ENCODE results near the gene RAB3IL1. TPM values are rescaled to one million over a fixed set of nuclear protein-coding genes. Genes with fewer than 3 reads are reported as not detected.

Gene RAB3IL1
- total RNA-seq, 1 donor from 2014 or later, result 0.12 TPM

GRCh38 chr11:61962213-61963015 is 45.0 kb upstream of the RAB3IL1 start:
- no peak for DNase-seq (ENCODE audit: low read depth)
- no peak for TF ChIP-seq CTCF (conservative IDR thresholded peaks at IDR 0.05; ENCODE audit: low read depth, low read length)
- H3K4me3 ChIP-seq (ENCODE audit: low read depth, low read length), result no peak overlapping the region

GRCh38 chr11:61961570-61962212 is 44.3 kb upstream of the RAB3IL1 start:
- no peak for TF ChIP-seq CTCF (conservative IDR thresholded peaks at IDR 0.05; ENCODE audit: low read depth, low read length)
- H3K4me3 ChIP-seq (ENCODE audit: low read depth, low read length), result no peak overlapping the region
- no peak for DNase-seq (ENCODE audit: low read depth)

GRCh38 chr11:61960532-61960931 is 43.2 kb upstream of the RAB3IL1 start:
- TF ChIP-seq CTCF (conservative IDR thresholded peaks at IDR 0.05; ENCODE audit: low read depth, low read length), result no peak
- DNase-seq (ENCODE audit: low read depth), result no peak

GRCh38 chr11:61959678-61960077 is 42.3 kb upstream of the RAB3IL1 start:
- no peak for DNase-seq (ENCODE audit: low read depth)
- no peak for TF ChIP-seq CTCF (conservative IDR thresholded peaks at IDR 0.05; ENCODE audit: low read depth, low read length)
- H3K4me3 ChIP-seq (ENCODE audit: low read depth, low read length), result no peak overlapping the region

More at GRCh38 chr11:61960532-61960931, 43.2 kb upstream of the RAB3IL1 start:
- H3K4me3 ChIP-seq (ENCODE audit: low read depth, low read length), result no peak overlapping the region

GRCh38 chr11:61959114-61959513 is 41.7 kb upstream of the RAB3IL1 start:
- H3K4me3 ChIP-seq (ENCODE audit: low read depth, low read length), result no peak overlapping the region
- DNase-seq (ENCODE audit: low read depth), result no peak
- TF ChIP-seq CTCF (conservative IDR thresholded peaks at IDR 0.05; ENCODE audit: low read depth, low read length), result no peak

GRCh38 chr11:61958590-61958989 is 41.2 kb upstream of the RAB3IL1 start:
- no peak for DNase-seq (ENCODE audit: low read depth)
- H3K4me3 ChIP-seq (ENCODE audit: low read depth, low read length), result no peak overlapping the region
- no peak for TF ChIP-seq CTCF (conservative IDR thresholded peaks at IDR 0.05; ENCODE audit: low read depth, low read length)

Data from epithelial cell of proximal tubule (primary cell).